Thyroid gland (tissue), 4 donors: ENCODE results near the gene EXT2. TPM values are rescaled to one million over a fixed set of nuclear protein-coding genes. Genes with fewer than 3 reads are reported as not detected.

ENCODE experiments used
- DNase-seq, 2 donors: peaks; one replicate each; pipeline ENCODE4 v3.0.0-alpha.2; 2019
- H3K27ac ChIP-seq, 3 donors: fragments of 200-600 bp; sonication (generic); 1 replicate in 2 of 3; 2 replicates in 1 of 3; pipeline ENCODE4 v1.5.1; 2016 to 2019; ENCODE audit warnings: mild to moderate bottlenecking in 1 of 3, moderate library complexity in 1 of 3
- H3K27me3 ChIP-seq: fragments of 200-600 bp; sonication (generic); one replicate; pipeline ENCODE4 v1.5.1; 2019
- H3K36me3 ChIP-seq, 2 donors: fragments of 200-600 bp; sonication (generic); one replicate each; pipeline ENCODE4 v1.5.1; 2016 to 2019
- H3K4me1 ChIP-seq, 2 donors: fragments of 200-600 bp; sonication (generic); one replicate each; pipeline ENCODE4 v1.5.1; 2017 to 2019
- H3K4me3 ChIP-seq, 3 donors: fragments of 200-600 bp; sonication (generic); replicated peaks in 1 of 3; 1 replicate in 2 of 3; 2 replicates in 1 of 3; pipeline ENCODE4 v1.5.1; 2016; ENCODE audit warnings: mild to moderate bottlenecking in 1 of 3
- H3K9me3 ChIP-seq: fragments of 200-600 bp; sonication (generic); one replicate; pipeline ENCODE4 v1.5.1; 2017
- POLR2A ChIP-seq, 2 donors: fragments of 450-650 bp; IDR thresholded peaks; one replicate each; pipeline ENCODE4 v1.6.1; 2017; ENCODE audit warnings: antibody characterized with exemption in 2 of 2, mild to moderate bottlenecking in 2 of 2, moderate library complexity in 1 of 2
- whole genome bisulfite sequencing, 2 donors: methylation state at CpG; one replicate each; pipeline ENCODE4 v1.1.5; 2017; 5-methylcytosine and 5-hydroxymethylcytosine counted together
- intact Hi-C: fragments of 100-400 bp; cut with DNase I; formaldehyde crosslinking; loops from one replicate; pipeline ENCODE4 v1.15.1; 2023
- total RNA-seq, 4 donors: library from RNA; depleted of rRNA; stranded (reverse); fragments of >200 nt; gene quantifications; one replicate each; pipeline ENCODE4 v1.2.3, GENCODE V29; 2016
- TF ChIP-seq, protein P1 (sequence below), 6 experiments: fragments of 200-600 bp in 3 of 6; fragments of 450-650 bp in 3 of 6; sonication (generic) in 3 of 6; IDR thresholded peaks; one replicate each; pipeline ENCODE4 v1.5.1; 2016 to 2019; ENCODE audit warnings: antibody characterized with exemption in 6 of 6, mild to moderate bottlenecking in 2 of 6, inconsistent platforms in 1 of 6, moderate library complexity in 1 of 6

EXT2 gene
- total RNA-seq, 4 donors from 2014 or later, result 53.2 to 95.8 (median 66.3) TPM

DNA sequence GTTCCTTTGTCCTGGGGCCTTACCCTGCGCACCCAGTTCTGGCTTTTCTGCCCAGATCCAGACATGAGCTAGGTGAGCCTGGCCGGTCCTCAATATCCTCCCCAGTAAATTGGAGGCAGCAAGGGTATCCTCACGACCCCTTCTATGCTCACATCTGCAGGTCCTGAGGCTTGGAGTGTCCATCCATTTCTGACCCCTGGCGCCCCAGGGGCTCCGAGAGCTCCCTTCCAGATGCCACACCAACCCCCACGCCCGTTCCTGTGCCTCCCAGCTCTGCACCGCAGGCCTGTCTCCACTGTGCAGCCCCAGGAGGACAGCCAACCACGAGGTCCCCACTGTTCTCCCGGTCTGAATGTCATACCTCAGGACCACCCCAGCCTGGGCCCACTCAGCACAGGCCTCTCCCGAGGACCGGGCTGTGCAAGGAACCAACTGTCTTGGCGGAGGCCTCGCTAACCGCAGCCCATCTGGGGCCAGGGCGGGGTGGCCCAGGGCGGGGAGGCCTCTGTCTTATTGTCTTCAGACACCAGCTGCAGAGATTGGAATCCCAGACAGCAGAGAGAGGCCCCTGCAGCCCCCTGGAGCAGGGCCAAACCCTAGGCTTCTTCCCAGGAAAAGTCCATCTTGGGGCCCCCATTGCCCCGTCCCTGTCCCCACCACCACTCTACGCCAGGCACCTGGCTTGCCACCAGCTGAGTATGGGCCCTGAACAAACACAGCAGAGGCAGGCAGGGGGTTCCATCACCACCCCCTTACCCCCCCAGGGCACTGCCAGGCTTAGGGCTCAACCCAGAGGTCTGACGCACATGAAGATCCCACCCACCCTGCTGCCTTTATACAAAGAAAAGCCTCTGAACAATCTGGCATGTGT lies 175.2 kb downstream of the EXT2 start:
- Histone ChIP-seq H3K27ac (no peak overlapping the region), H3K27me3 (no peaks in the 10 kb centered on the region), H3K4me1 (no peaks in the 10 kb centered on the region), H3K36me3 (no peaks in the 10 kb centered on the region), H3K4me3 (no peak overlapping the region), H3K9me3 (no peaks in the 10 kb centered on the region)
- no peak for DNase-seq
- no peak for TF ChIP-seq POLR2A (IDR thresholded peaks at IDR 0.05)
- TF ChIP-seq, protein P1, sequence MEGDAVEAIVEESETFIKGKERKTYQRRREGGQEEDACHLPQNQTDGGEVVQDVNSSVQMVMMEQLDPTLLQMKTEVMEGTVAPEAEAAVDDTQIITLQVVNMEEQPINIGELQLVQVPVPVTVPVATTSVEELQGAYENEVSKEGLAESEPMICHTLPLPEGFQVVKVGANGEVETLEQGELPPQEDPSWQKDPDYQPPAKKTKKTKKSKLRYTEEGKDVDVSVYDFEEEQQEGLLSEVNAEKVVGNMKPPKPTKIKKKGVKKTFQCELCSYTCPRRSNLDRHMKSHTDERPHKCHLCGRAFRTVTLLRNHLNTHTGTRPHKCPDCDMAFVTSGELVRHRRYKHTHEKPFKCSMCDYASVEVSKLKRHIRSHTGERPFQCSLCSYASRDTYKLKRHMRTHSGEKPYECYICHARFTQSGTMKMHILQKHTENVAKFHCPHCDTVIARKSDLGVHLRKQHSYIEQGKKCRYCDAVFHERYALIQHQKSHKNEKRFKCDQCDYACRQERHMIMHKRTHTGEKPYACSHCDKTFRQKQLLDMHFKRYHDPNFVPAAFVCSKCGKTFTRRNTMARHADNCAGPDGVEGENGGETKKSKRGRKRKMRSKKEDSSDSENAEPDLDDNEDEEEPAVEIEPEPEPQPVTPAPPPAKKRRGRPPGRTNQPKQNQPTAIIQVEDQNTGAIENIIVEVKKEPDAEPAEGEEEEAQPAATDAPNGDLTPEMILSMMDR (IDR thresholded peaks at IDR 0.05), result no peak
- 91 to 92% methylated on average over 13 to 14 of the region's 20 CpGs for WGBS, 2 donors
- intact Hi-C loops, result no loop called here

DNA sequence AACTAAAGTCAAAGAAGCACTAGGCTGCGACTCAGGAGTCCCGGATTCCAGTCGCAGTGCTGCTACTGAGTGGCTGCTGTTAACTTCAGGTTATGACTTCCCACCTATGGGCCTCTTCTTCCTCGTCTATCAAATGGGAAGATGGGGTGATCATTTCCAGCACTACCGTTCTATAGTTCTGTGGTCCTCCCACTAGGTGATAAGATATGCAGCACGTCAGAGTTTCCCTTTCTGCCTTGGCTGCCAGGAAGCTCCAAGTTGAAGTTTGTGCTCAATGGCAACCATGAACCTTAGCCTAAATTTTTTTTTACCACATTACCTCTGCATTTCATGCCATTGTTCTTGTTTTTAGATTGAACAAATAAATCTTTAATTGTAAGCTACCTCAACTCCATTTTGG lies 175.8 kb downstream of the EXT2 start:
- no peak overlapping the region for H3K4me3 ChIP-seq
- TF ChIP-seq, protein P1 (IDR thresholded peaks at IDR 0.05), result no peak
- H3K9me3 ChIP-seq, result no peaks in the 10 kb centered on the region
- intact Hi-C loops, result no loop called here
- no peak for DNase-seq
- H3K36me3 ChIP-seq, result no peaks in the 10 kb centered on the region
- no peak overlapping the region for H3K27ac ChIP-seq
- no peaks in the 10 kb centered on the region for H3K27me3 ChIP-seq
- 99 to 100% methylated on average over 6 of the region's 6 CpGs for WGBS, 2 donors
- H3K4me1 ChIP-seq, result no peaks in the 10 kb centered on the region

DNA sequence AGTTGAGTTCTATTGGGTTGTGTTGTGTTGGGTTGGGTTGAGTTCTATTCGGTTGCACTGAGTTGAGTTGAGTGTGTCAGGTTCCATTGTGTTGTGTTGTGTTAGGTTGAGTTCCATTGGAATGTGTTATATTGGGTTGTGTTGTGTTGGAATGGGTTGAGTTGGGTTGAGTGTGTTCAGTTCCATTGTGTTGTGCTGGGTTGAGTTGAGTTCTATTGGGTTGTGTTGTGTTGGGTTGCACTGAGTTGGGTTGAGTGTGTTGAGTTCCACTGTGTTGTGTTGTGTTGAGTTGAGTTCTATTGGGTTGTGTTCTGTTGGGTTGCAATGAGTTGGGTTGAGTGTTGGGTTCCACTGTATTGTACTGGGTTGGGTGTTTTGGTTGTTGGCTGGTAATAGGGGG lies 178.9 kb downstream of the EXT2 start:
- Histone ChIP-seq H3K27me3 (no peaks in the 10 kb centered on the region), H3K36me3 (no peaks in the 10 kb centered on the region), H3K27ac (no peak overlapping the region), H3K4me3 (no peak overlapping the region), H3K9me3 (no peaks in the 10 kb centered on the region), H3K4me1 (no peaks in the 10 kb centered on the region)
- TF ChIP-seq, protein P1 (IDR thresholded peaks at IDR 0.05), result no peak
- TF ChIP-seq POLR2A (IDR thresholded peaks at IDR 0.05), result no peak
- 85 to 100% methylated on average over 1 of the region's 1 CpG for WGBS, 2 donors
- no peak for DNase-seq
- intact Hi-C loops, result no loop called here

DNA sequence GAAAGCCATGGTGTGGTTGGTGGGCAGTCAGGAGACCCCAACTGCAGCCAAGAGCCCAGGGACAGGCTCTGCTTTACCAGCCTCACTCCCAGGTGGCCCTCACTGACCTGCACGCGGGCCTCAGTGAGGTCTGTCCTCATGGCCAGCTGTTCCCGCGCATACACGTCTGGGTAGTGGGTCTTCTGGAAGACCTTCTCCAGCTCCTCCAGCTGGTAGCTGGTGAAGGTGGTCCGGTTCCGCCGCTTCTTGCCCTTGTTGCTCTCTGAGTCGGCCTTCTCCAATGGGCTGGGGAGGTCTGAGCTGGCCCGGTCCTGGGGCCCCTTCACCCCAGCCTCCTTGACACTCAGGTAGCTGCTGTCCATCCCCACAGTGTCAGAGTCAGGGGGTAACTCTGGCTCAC lies 179.8 kb downstream of the EXT2 start:
- Histone ChIP-seq H3K27me3 (no peaks in the 10 kb centered on the region), H3K4me3 (no peak overlapping the region), H3K36me3 (no peaks in the 10 kb centered on the region), H3K4me1 (no peaks in the 10 kb centered on the region), H3K27ac (no peak overlapping the region), H3K9me3 (no peaks in the 10 kb centered on the region)
- 98% methylated on average over 10 of the region's 10 CpGs; no CpG with 5 or more reads in 1 of the 2 donors for WGBS, 2 donors
- DNase-seq, result no peak
- intact Hi-C loops, result no loop called here
- no peak for TF ChIP-seq POLR2A (IDR thresholded peaks at IDR 0.05)
- TF ChIP-seq, protein P1 (IDR thresholded peaks at IDR 0.05), result no peak

DNA sequence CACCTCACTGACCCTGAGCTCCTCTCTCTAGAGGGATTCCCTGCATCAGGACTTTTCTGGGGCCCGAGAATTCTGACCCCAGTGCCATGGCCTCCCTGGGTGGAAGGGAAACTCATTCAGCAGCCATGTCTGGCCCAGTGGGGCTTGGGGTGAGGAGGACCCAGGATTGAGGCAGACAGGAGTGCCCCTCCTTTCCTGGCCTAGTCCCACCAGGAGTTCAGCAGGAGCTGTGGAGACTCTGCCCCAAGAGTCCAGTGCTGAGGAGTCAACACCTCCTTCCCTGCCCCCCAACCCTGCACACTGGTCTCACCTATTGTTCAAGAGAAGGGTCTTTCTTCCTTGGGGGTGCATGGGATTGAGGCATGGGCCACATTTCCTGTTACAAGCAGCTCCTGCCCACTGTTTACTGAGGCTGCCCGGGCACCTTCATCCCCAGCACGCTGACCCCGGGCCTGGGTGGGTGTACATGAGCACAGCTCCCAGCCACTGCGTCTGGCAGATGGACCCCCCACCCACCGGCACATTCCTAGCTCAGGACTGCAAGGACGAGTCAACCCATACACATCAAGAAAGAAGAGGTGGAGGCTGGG lies 180.6 kb downstream of the EXT2 start:
- WGBS, 2 donors, result 78 to 91% methylated on average over 4 to 7 of the region's 7 CpGs
- H3K27me3 ChIP-seq, result no peaks in the 10 kb centered on the region
- H3K4me1 ChIP-seq, result no peaks in the 10 kb centered on the region
- no peak overlapping the region for H3K4me3 ChIP-seq
- no peak for DNase-seq
- intact Hi-C loops, result no loop called here
- no peaks in the 10 kb centered on the region for H3K36me3 ChIP-seq
- H3K27ac ChIP-seq, result no peak overlapping the region
- TF ChIP-seq, protein P1 (IDR thresholded peaks at IDR 0.05), result no peak
- TF ChIP-seq POLR2A (IDR thresholded peaks at IDR 0.05), result no peak
- H3K9me3 ChIP-seq, result no peaks in the 10 kb centered on the region
